ENCODE measurements around the gene XIRP2.

Gene XIRP2

GRCh38 chr2:167134381-167135072, 246.2 kb downstream of the XIRP2 start:
- DNase-seq (ENCODE audit: low read depth in 3 of 3) = no peak

GRCh38 chr2:167135706-167136105, 247.4 kb downstream of the XIRP2 start:
- no peak for DNase-seq (ENCODE audit: low read depth in 3 of 3)

- no peak for DNase-seq (ENCODE audit: low read depth in 3 of 3)
Measured at GRCh38 chr2:167136879-167137596, 248.8 kb downstream of the XIRP2 start.

DNA sequence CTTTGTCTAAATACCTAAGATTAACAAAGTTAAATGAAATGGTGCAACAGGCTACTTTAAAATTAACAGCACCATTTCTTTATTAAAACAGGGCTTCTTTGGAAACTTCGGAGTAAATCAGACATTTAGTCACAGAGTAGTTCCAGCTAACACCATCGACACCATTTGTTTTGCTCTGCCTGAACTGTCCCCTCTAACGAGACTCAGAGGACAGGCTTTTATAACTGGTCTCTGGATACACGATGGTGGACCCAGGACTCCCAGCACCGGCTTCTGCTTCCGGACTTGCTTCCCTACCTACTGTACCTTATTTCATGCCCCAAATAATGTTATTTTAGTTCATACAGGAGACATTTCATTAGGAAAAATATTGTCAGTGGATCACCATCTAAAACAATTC, 252.1 kb downstream of the XIRP2 start:
- no peak for DNase-seq (ENCODE audit: low read depth in 3 of 3)

DNA sequence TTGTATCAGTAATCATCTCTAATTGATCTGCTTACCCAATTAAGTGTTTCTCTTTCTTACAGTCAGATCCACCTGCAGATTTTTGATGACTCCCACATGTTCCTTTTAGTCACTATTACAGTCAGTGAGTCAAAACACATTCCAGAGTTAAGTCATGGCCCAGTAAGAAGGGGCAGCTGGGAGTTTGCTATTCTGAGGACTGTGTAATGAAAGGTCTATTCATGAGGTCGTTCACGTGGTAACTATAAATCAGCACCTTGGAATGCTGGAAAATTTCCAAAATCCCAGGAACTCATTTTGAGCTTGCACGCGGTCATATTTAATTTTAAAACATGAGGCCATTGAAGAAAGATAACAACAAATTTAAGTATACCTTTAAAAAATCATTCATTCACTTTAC, 252.5 kb downstream of the XIRP2 start:
- no peak for DNase-seq (ENCODE audit: low read depth in 3 of 3)

- DNase-seq (ENCODE audit: low read depth in 3 of 3) = no peak
Measured at GRCh38 chr2:167142554-167142953, 254.3 kb downstream of the XIRP2 start.

- no peak for DNase-seq (ENCODE audit: low read depth in 3 of 3)
Measured at GRCh38 chr2:167144179-167144898, 256.1 kb downstream of the XIRP2 start.

DNA sequence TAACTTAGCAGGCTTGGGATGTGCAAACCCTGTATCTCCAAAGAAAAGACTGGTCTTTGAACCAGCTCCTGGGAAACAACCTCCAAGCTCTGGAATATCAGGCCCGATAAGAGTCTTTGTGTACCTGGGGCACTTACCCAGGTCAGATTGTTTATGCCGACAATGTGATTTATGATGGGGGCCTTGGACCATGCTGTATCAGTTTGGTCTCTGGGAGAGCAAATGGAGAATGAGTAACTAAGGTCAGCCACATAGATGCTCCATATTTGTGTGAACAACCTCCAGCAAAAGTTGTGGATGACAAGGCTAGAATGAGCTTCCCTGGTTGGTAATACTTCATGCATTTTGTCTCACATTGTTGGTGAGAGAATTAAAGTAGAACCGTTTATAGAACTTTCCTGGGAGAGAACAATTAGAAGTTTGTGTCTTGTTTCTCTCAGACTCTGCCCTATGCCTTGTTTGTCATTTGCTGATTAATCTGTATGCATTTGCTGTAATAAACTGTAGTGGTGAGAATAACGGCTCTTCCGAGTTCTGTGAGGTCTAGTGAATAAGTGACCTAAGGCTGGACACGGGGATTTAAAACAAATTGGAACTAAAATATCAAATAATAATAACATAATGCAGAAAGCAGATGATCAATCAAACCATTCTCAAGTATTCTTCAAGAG, 259.1 kb downstream of the XIRP2 start:
- no peak for DNase-seq (ENCODE audit: low read depth in 3 of 3)

GRCh38 chr2:167151894-167152293, 263.6 kb downstream of the XIRP2 start:
- DNase-seq (ENCODE audit: low read depth in 3 of 3) = no peak

GRCh38 chr2:167157523-167157922, 269.2 kb downstream of the XIRP2 start:
- DNase-seq (ENCODE audit: low read depth in 3 of 3) = no peak

- no peak for DNase-seq (ENCODE audit: low read depth in 3 of 3)
Measured at GRCh38 chr2:167177196-167177595, 288.9 kb downstream of the XIRP2 start.

- no peak for DNase-seq (ENCODE audit: low read depth in 3 of 3)
Measured at GRCh38 chr2:167181134-167181533, 292.9 kb downstream of the XIRP2 start.

GRCh38 chr2:167181688-167182087, 293.4 kb downstream of the XIRP2 start:
- no peak for DNase-seq (ENCODE audit: low read depth in 3 of 3)

GRCh38 chr2:167182403-167182802, 294.1 kb downstream of the XIRP2 start:
- no peak for DNase-seq (ENCODE audit: low read depth in 3 of 3)

GRCh38 chr2:167183931-167184330, 295.7 kb downstream of the XIRP2 start:
- no peak for DNase-seq (ENCODE audit: low read depth in 3 of 3)

- DNase-seq (ENCODE audit: low read depth in 3 of 3) = no peak
Measured at GRCh38 chr2:167186465-167186864, 298.2 kb downstream of the XIRP2 start.

- DNase-seq (ENCODE audit: low read depth in 3 of 3) = no peak
Measured at GRCh38 chr2:167187049-167187727, 298.9 kb downstream of the XIRP2 start.

DNA sequence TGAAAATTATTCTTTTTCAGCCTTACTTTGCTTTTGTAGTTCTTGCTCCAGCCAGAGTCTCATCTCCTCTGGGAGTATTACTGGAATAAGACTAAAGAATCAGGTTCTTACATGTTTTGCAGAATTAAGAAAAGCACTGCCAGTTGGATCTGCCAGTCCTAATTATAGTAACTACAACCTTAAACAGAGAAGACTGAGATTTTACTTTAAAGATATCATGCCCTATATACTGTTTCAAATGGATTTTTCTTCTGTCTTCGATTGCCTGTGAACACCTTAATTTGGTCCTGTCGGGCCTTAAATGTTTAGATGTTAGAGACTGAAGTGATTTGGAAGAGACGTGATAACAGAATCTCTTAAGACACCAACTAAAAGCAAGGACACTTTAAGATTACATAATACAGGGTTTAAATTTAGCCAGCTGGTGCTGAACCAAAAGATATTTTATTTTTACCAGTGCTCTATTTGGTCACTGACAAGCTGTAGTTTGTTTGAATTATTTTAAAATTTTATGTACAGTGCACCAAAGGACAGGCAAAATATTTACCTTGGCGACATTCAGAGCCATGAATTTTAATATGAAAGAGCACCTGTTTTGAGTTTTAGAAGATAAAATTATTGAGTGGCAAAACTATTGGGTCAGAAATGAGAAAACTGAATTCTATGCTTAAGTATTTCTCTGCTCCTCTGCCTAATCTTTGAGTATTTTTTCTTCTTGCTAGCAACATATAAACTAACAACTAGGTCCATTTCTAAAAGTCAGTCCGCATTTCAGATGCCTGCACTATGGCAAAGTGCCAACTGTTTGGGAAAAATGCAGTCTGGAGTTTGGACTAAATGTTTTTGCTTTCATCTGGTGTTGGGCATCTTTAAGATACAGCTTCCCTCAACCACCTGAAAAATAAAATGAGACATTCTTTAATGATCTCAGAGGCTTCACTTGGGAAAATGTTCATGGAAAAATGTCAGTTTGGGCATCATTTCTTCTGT, 300.0 kb downstream of the XIRP2 start:
- DNase-seq (ENCODE audit: low read depth in 3 of 3) = no peak

DNA sequence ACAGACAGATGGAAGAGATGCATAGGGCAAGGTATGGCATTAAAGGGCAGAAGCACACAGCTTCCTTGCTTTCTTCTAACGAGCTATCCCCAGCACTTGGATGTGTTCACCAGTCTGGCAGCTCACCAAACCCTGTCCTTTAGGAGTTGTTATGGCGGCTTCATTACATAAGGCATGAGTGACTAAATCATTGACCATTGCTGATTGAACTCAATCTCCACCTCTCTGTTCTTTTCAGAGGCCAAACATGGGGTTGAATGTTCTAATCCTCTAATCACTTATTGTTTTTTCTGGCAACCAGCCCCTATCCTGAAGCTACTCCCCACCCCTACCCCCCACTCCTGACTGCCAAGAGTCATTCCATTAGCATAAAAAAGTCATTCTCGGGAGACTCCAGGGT, 301.8 kb downstream of the XIRP2 start:
- DNase-seq (ENCODE audit: low read depth in 3 of 3) = no peak

GRCh38 chr2:167191588-167191987, 303.3 kb downstream of the XIRP2 start:
- no peak for DNase-seq (ENCODE audit: low read depth in 3 of 3)
